OCI-LY7 (cell line): ENCODE results near the gene NAA25. TPM values are rescaled to one million over a fixed set of nuclear protein-coding genes. Genes with fewer than 3 reads are reported as not detected.
"Not testable (repeated sequence)": the region's sequence is repeated elsewhere in the genome, so short reads cannot be mapped to it uniquely, and the experiment has no call there.

Source experiments
- BruUV-seq: library from RNA; stranded (reverse); fragments of 400-500 nt; replicated peaks from 2 replicates; lab custom pipeline; 2021; lab: Mats Ljungman, UMichigan
- CTCF ChIA-PET: fragments of 300-600 bp; sonication (Branson Sonifier 250); formaldehyde crosslinking; loops from one replicate; lab custom pipeline; 2022; ENCODE audit warnings: antibody characterized with exemption; ENCODE audit not compliant: unreplicated experiment; lab: Charles Lee
- POLR2A ChIA-PET: fragments of 300-600 bp; sonication (Branson Sonifier 250); formaldehyde crosslinking; loops from one replicate; lab custom pipeline; 2022; ENCODE audit warnings: antibody characterized with exemption; lab: Charles Lee
- DNase-seq: peaks from one replicate; pipeline ENCODE4 v3.0.0-alpha.2; 2015; ENCODE audit warnings: low spot score
- H2AFZ ChIP-seq: fragments of 200-600 bp; sonication (generic), shearing (Covaris generic); 2 replicates; pipeline ENCODE4 v1.6.1; 2014; ENCODE audit warnings: mild to moderate bottlenecking, antibody characterized with exemption, low read length, moderate library complexity
- H3K27ac ChIP-seq: fragments of 200-600 bp; sonication (generic); 2 replicates; pipeline ENCODE4 v1.5.1; 2014; ENCODE audit warnings: mixed run types, low read depth, mild to moderate bottlenecking, moderate library complexity, low read length, inconsistent platforms; ENCODE audit not compliant: poor library complexity, severe bottlenecking
- H3K36me3 ChIP-seq: fragments of 200-600 bp; sonication (generic); 2 replicates; pipeline ENCODE4 v1.6.1; 2014; ENCODE audit warnings: mild to moderate bottlenecking, antibody characterized with exemption, low read length, moderate library complexity, mixed read lengths; ENCODE audit not compliant: insufficient read depth
- H3K4me1 ChIP-seq: fragments of 200-600 bp; sonication (generic); 2 replicates; pipeline ENCODE4 v1.5.1; 2014; ENCODE audit warnings: mild to moderate bottlenecking, low read length; ENCODE audit not compliant: insufficient read depth, poor library complexity, severe bottlenecking
- H3K4me2 ChIP-seq: fragments of 200-600 bp; sonication (generic); 2 replicates; pipeline ENCODE4 v1.6.1; 2014; ENCODE audit warnings: mild to moderate bottlenecking, low read length
- H3K4me3 ChIP-seq: fragments of 200-600 bp; sonication (generic); 2 replicates; pipeline ENCODE4 v1.5.1; 2014; ENCODE audit warnings: mild to moderate bottlenecking, low read depth, low read length; ENCODE audit not compliant: poor library complexity, severe bottlenecking
- H3K79me2 ChIP-seq: fragments of 200-600 bp; sonication (generic); 2 replicates; pipeline ENCODE4 v1.6.1; 2016; ENCODE audit warnings: low read depth, mild to moderate bottlenecking, low read length, moderate library complexity, mixed read lengths; ENCODE audit not compliant: insufficient read depth
- H3K9me2 ChIP-seq: fragments of 200-600 bp; sonication (generic); 2 replicates; pipeline ENCODE4 v1.6.1; 2016; ENCODE audit warnings: mild to moderate bottlenecking, low read length, mixed read lengths; ENCODE audit not compliant: insufficient read depth
- H3K9me3 ChIP-seq: fragments of 200-600 bp; sonication (generic); 2 replicates; pipeline ENCODE4 v1.6.1; 2014; ENCODE audit warnings: mild to moderate bottlenecking, mixed run types, low read length, mixed read lengths
- H4K20me1 ChIP-seq: fragments of 200-600 bp; sonication (generic); 2 replicates; pipeline ENCODE4 v1.6.1; 2014; ENCODE audit warnings: mild to moderate bottlenecking, antibody characterized with exemption, low read length, moderate library complexity, mixed read lengths; ENCODE audit not compliant: insufficient read depth
- EZH2phosphoT487 ChIP-seq: fragments of 200-600 bp; sonication (generic); IDR thresholded peaks from 2 replicates; pipeline ENCODE4 v1.6.1; 2018; ENCODE audit warnings: low read depth, borderline replicate concordance, mild to moderate bottlenecking, mixed run types, antibody characterized with exemption, low read length, moderate library complexity, mixed read lengths
- intact Hi-C: fragments of 100-400 bp; cut with micrococcal nuclease; formaldehyde crosslinking; loops from one replicate; pipeline ENCODE4 v1.10.0; 2022; ENCODE audit not compliant: unreplicated experiment
- total RNA-seq, 2 experiments: library from RNA; depleted of rRNA in 1 of 2; stranded (reverse); fragments of >200 nt in 1 of 2; shearing (Covaris generic) in 1 of 2; gene quantifications; 2 replicates each; pipeline ENCODE4 v1.2.3, GENCODE V29; 2014 to 2022
- TF ChIP-seq, protein P1 (sequence below): fragments of 200-600 bp; sonication (generic); conservative IDR thresholded peaks from 2 replicates; pipeline ENCODE4 v1.5.1; 2014; ENCODE audit warnings: mild to moderate bottlenecking, antibody characterized with exemption, low read length, moderate library complexity, mixed read lengths

The NAA25 gene
- total RNA-seq, 2 experiments from 2014 or later: 27.4 to 50.3 TPM

GRCh38 chr12:112111931-112112330, 3.3 kb upstream of the NAA25 start:
- ChIA-PET POLR2A (interaction anchor here (0.6 to 0.7 kb wide), 2 partner anchors 11 to 372 kb away, joined by 4 to 6 read pairs; no protein-coding TSS in a partner anchor), CTCF (no interaction called here)
- H3K9me2 ChIP-seq: no peaks in the 10 kb centered on the region
- H3K4me2 ChIP-seq: no peak overlapping the region
- TF ChIP-seq, protein P1, sequence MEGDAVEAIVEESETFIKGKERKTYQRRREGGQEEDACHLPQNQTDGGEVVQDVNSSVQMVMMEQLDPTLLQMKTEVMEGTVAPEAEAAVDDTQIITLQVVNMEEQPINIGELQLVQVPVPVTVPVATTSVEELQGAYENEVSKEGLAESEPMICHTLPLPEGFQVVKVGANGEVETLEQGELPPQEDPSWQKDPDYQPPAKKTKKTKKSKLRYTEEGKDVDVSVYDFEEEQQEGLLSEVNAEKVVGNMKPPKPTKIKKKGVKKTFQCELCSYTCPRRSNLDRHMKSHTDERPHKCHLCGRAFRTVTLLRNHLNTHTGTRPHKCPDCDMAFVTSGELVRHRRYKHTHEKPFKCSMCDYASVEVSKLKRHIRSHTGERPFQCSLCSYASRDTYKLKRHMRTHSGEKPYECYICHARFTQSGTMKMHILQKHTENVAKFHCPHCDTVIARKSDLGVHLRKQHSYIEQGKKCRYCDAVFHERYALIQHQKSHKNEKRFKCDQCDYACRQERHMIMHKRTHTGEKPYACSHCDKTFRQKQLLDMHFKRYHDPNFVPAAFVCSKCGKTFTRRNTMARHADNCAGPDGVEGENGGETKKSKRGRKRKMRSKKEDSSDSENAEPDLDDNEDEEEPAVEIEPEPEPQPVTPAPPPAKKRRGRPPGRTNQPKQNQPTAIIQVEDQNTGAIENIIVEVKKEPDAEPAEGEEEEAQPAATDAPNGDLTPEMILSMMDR: no peak
- no peak for TF ChIP-seq EZH2phosphoT487
- no peak overlapping the region for H3K27ac ChIP-seq
- no TSS peak for BruUV-seq
- no peak overlapping the region for H2AFZ ChIP-seq
- H3K4me3 ChIP-seq: no peak overlapping the region
- H4K20me1 ChIP-seq: 0 out of 2 replicates have a peak, but pooled peaks cover 4% of the 10 kb centered on the region
- intact Hi-C loops: no loop called here
- H3K36me3 ChIP-seq: no peaks in the 10 kb centered on the region
- H3K79me2 ChIP-seq: peaks cover 21% of the 10 kb centered on the region
- no peak for DNase-seq
- no peaks in the 10 kb centered on the region for H3K9me3 ChIP-seq
- peaks cover 32% of the 10 kb centered on the region for H3K4me1 ChIP-seq

DNA sequence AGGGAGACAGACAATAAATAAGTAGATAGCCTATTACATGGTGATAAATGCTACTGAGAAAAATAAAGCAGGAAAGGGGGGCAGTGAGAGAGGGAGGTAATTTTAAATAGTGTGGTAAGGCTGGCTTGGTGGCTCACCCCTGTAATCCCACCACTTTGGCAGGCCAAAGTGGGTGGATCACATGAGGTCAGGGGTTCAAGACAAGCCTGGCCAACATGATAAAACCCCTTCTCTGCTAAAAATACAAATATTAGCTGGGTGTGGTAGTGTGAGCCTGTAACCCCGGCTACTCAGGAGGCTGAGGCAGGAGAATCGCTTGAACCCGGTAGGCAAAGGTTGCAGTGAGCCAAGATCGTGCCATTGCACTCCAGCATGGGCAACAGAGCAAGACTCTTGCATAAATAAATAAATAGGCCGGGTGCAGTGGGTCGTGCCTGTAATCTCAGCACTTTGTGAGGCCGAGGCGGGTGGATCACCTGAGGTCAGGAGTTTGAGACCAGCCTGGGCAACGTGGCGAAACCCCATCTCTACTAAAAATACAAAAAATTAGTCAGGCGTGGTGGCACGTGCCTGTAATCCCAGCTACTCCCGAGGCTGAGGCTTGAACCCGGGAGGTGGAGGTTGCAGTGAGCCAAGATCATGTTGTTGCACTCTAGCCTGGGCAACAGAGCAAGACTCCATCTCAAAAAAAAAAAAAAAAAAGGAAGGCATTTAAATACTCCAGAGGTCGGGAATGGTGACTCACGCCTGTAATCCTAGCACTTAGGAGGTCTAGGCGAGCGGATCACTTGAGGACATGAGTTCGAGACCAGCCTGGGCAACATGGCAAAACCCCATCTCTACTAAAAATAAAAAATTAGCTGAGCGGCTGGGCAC, 2.4 kb upstream of the NAA25 start:
- H3K4me1 ChIP-seq: peaks cover 32% of the 10 kb centered on the region
- CTCF ChIA-PET, DNase-seq, intact Hi-C loops, H3K9me2 ChIP-seq, H3K27ac ChIP-seq, BruUV-seq, H3K9me3 ChIP-seq, H3K36me3 ChIP-seq, H3K4me3 ChIP-seq, H3K4me2 ChIP-seq: not testable (repeated sequence)
- POLR2A ChIA-PET: interaction anchor here (0.6 to 3.7 kb wide), 4 partner anchors 12 to 110 kb away, joined by 3 to 12 read pairs (median 5); partner anchors contain the start of gene TRAFD1
- H4K20me1 ChIP-seq: peaks cover 10% of the 10 kb centered on the region; the same call in 1 of the 2 replicates
- H3K79me2 ChIP-seq: peaks cover 30% of the 10 kb centered on the region
- peak overlapping the region; percentile 62; the same call in 1 of the 2 replicates for H2AFZ ChIP-seq

GRCh38 chr12:112107306-112108201, 1.0 kb downstream of the NAA25 start:
- H3K4me1 ChIP-seq: peaks cover 43% of the 10 kb centered on the region
- intact Hi-C loops: loop anchor here (10.0 kb wide), 1 partner anchor 277 kb away; the partner anchor contains the start of gene HECTD4
- no peak for TF ChIP-seq EZH2phosphoT487
- TF ChIP-seq, protein P1: no peak
- peaks cover 34% of the 10 kb centered on the region for H3K36me3 ChIP-seq
- peak overlapping the region; percentile 16; the same call in 1 of the 2 replicates for H2AFZ ChIP-seq
- peak overlapping the region; percentile 85 for H3K27ac ChIP-seq
- peak overlapping the region; percentile 90 for H3K4me3 ChIP-seq
- no TSS peak for BruUV-seq
- ChIA-PET CTCF (interaction anchor here (1.5 kb wide), 1 partner anchor 17 kb away, joined by 3 read pairs; no protein-coding TSS in a partner anchor), POLR2A (interaction anchor here (0.5 to 3.7 kb wide), 13 partner anchors 9 to 1569 kb away, joined by 3 to 36 read pairs (median 3); partner anchors contain the start of gene TRAFD1)
- peak; percentile 51 for DNase-seq
- H3K4me2 ChIP-seq: peak overlapping the region; percentile 94
- peaks cover 65% of the 10 kb centered on the region for H3K79me2 ChIP-seq
- H3K9me3 ChIP-seq: no peaks in the 10 kb centered on the region
- peaks cover 22% of the 10 kb centered on the region; the same call in 1 of the 2 replicates for H4K20me1 ChIP-seq
- H3K9me2 ChIP-seq: no peaks in the 10 kb centered on the region
